B cell (primary cell): ENCODE data around the gene MARS1.

Experiments used
- EZH2 ChIP-seq: IDR thresholded peaks from 2 replicates; pipeline ENCODE4 v1.6.1; 2012; ENCODE audit warnings: borderline replicate concordance, low read depth, mild to moderate bottlenecking, moderate library complexity, low read length; ENCODE audit not compliant: insufficient read depth, poor library complexity, severe bottlenecking
- TF ChIP-seq, protein P1 (sequence below): fragments of 200-600 bp; IDR thresholded peaks from one replicate; pipeline ENCODE4 v1.8.0; 2022; ENCODE audit warnings: antibody characterized with exemption, mild to moderate bottlenecking

DNA sequence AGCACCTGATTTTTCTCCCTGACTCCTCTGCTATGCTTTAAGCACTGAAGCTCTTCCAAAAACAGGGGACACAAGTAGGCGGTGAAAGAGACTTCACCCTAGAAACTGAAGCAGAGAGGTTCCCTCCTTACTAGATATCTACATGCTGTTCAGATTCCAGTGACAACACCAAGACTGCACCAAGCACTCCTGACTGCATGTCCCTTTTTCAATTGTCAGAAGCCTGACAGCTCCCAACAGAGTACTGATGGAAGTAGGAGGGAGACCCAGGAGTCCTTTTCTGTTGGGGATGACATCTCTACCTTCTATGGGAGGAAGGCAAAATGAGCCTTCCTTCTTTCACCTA lies 48.7 kb downstream of the MARS1 start:
- TF ChIP-seq, protein P1, sequence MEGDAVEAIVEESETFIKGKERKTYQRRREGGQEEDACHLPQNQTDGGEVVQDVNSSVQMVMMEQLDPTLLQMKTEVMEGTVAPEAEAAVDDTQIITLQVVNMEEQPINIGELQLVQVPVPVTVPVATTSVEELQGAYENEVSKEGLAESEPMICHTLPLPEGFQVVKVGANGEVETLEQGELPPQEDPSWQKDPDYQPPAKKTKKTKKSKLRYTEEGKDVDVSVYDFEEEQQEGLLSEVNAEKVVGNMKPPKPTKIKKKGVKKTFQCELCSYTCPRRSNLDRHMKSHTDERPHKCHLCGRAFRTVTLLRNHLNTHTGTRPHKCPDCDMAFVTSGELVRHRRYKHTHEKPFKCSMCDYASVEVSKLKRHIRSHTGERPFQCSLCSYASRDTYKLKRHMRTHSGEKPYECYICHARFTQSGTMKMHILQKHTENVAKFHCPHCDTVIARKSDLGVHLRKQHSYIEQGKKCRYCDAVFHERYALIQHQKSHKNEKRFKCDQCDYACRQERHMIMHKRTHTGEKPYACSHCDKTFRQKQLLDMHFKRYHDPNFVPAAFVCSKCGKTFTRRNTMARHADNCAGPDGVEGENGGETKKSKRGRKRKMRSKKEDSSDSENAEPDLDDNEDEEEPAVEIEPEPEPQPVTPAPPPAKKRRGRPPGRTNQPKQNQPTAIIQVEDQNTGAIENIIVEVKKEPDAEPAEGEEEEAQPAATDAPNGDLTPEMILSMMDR = no peak
- no peak for TF ChIP-seq EZH2
